Measurements from ENCODE around the gene CC2D2A.

- TF ChIP-seq POLR2AphosphoS5 (IDR thresholded peaks at IDR 0.05; ENCODE audit: borderline replicate concordance, low read depth, low read length) (no peak), EZH2 (IDR thresholded peaks at IDR 0.05) (no peak), FOXP2 (optimal IDR thresholded peaks at IDR 0.05; ENCODE audit: control extremely low read depth, extremely low read length, insufficient read depth) (no peak)
Measured at GRCh38 chr4:15551740-15552446, 82.2 kb downstream of the CC2D2A start.
